Esophagus squamous epithelium (tissue), 5 donors: ENCODE measurements around the gene EMX2. TPM values are rescaled to one million over a fixed set of nuclear protein-coding genes. Genes with fewer than 3 reads are reported as not detected.

Experiments used
- DNase-seq: peaks from one replicate; lab custom pipeline; 2025; lab: John Stamatoyannopoulos, UW
- H3K27ac ChIP-seq, 4 donors: fragments of 200-600 bp; sonication (generic); one replicate each; pipeline ENCODE4 v1.5.1; 2016 to 2019; ENCODE audit warnings: mild to moderate bottlenecking in 1 of 4
- H3K27me3 ChIP-seq, 4 donors: fragments of 200-600 bp; sonication (generic); 1 replicate in 3 of 4; 2 replicates in 1 of 4; pipeline versions ENCODE4 v1.5.1 to v1.6.0; 2017 to 2021; ENCODE audit warnings: antibody characterized with exemption in 1 of 4
- H3K36me3 ChIP-seq, 3 donors: fragments of 200-600 bp; sonication (generic); one replicate each; pipeline ENCODE4 v1.5.1; 2016 to 2019
- H3K4me1 ChIP-seq, 3 donors: fragments of 200-600 bp; sonication (generic); one replicate each; pipeline ENCODE4 v1.5.1; 2017 to 2019
- H3K4me3 ChIP-seq, 4 donors: fragments of 200-600 bp; sonication (generic); 1 replicate in 3 of 4; 2 replicates in 1 of 4; pipeline ENCODE4 v1.5.1; 2016 to 2019; ENCODE audit warnings: mild to moderate bottlenecking in 2 of 4, moderate library complexity in 1 of 4
- H3K9me3 ChIP-seq, 3 donors: fragments of 200-600 bp; sonication (generic); one replicate each; pipeline ENCODE4 v1.5.1; 2016 to 2019
- CTCF ChIP-seq, 6 experiments: fragments of 450-650 bp in 4 of 6; fragments of 200-600 bp in 2 of 6; sonication (generic) in 2 of 6; IDR thresholded peaks; one replicate each; pipeline ENCODE4 v1.5.1; 2016 to 2019; ENCODE audit warnings: antibody characterized with exemption in 6 of 6, mild to moderate bottlenecking in 4 of 6, moderate library complexity in 4 of 6
- POLR2A ChIP-seq, 4 donors: fragments of 450-650 bp; IDR thresholded peaks; one replicate each; pipeline ENCODE4 v1.6.1; 2017; ENCODE audit warnings: antibody characterized with exemption in 4 of 4, mild to moderate bottlenecking in 4 of 4, moderate library complexity in 3 of 4
- WGBS, 2 donors: methylation state at CpG; one replicate each; pipeline ENCODE4 v1.1.5; 2018; 5-methylcytosine and 5-hydroxymethylcytosine counted together
- intact Hi-C: fragments of 100-400 bp; cut with DNase I; formaldehyde crosslinking; loops from one replicate; pipeline ENCODE4 v1.15.0; 2022
- total RNA-seq, 4 donors: library from RNA; depleted of rRNA; stranded (reverse); fragments of >200 nt; gene quantifications; one replicate each; pipeline ENCODE4 v1.1.0, GENCODE V29; 2016
- donor health status: DM: yes; HTN: yes; CAD: no.

Gene EMX2
- total RNA-seq, 4 donors from 2014 or later: 0.19 TPM; not detected in 3

GRCh38 chr10:117530791-117531190 is 11.8 kb upstream of the EMX2 start:
- Histone ChIP-seq H3K9me3 (no peaks in the 10 kb centered on the region), H3K4me1 (peaks cover 0 to 35% (median 13%) of the 10 kb centered on the region in 3 donors), H3K27ac (no peak overlapping the region), H3K36me3 (no peaks in the 10 kb centered on the region), H3K4me3 (no peak overlapping the region), H3K27me3 (peaks cover 23 to 99% (median 38%) of the 10 kb centered on the region in 4 donors)
- no peak for TF ChIP-seq CTCF (IDR thresholded peaks at IDR 0.05)
- no peak for TF ChIP-seq POLR2A (IDR thresholded peaks at IDR 0.05)
- intact Hi-C loops: no loop called here
- 53 to 56% methylated on average over 4 of the region's 4 CpGs for WGBS, 2 donors
- DNase-seq: no peak

- intact Hi-C loops: no loop called here
- 27 to 29% methylated on average over 14 of the region's 14 CpGs for WGBS, 2 donors
- Histone ChIP-seq H3K9me3 (no peaks in the 10 kb centered on the region), H3K36me3 (no peaks in the 10 kb centered on the region), H3K4me3 (no peak overlapping the region), H3K27ac (no peak overlapping the region), H3K27me3 (peaks cover 23 to 100% (median 44%) of the 10 kb centered on the region in 4 donors), H3K4me1 (peaks cover 0 to 41% (median 13%) of the 10 kb centered on the region in 3 donors)
- no peak for DNase-seq
- TF ChIP-seq CTCF (IDR thresholded peaks at IDR 0.05) (no peak), POLR2A (IDR thresholded peaks at IDR 0.05) (no peak)
Measured at GRCh38 chr10:117531371-117532002, 11.1 kb upstream of the EMX2 start.

DNA sequence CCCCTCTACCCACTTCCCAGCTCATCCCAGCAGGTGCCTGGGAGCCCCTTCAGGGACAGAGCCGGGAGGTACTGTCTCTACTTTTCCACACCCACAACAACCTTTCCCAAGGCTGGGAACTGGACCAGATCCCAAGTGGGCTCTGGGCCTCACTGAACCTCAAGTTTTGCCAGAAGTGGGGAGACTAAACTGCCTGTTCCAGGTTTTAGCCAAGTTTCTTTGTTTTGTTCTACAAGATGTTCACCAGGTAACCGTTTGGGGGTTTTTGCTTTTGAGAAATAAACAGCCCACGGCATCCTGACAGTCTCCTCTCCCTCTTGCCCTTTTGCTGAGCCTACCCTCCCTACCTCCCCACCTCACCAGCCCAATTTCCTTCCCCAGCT is 10.6 kb upstream of the EMX2 start:
- Histone ChIP-seq H3K9me3 (no peaks in the 10 kb centered on the region), H3K36me3 (no peaks in the 10 kb centered on the region), H3K27me3 (peaks cover 26 to 100% (median 49%) of the 10 kb centered on the region in 4 donors), H3K4me3 (no peak overlapping the region), H3K27ac (no peak overlapping the region), H3K4me1 (peaks cover 0 to 47% (median 13%) of the 10 kb centered on the region in 3 donors)
- intact Hi-C loops: no loop called here
- WGBS, 2 donors: 17 to 35% methylated on average over 2 of the region's 3 CpGs
- TF ChIP-seq POLR2A (IDR thresholded peaks at IDR 0.05) (no peak), CTCF (IDR thresholded peaks at IDR 0.05) (no peak)
- DNase-seq: no peak

DNA sequence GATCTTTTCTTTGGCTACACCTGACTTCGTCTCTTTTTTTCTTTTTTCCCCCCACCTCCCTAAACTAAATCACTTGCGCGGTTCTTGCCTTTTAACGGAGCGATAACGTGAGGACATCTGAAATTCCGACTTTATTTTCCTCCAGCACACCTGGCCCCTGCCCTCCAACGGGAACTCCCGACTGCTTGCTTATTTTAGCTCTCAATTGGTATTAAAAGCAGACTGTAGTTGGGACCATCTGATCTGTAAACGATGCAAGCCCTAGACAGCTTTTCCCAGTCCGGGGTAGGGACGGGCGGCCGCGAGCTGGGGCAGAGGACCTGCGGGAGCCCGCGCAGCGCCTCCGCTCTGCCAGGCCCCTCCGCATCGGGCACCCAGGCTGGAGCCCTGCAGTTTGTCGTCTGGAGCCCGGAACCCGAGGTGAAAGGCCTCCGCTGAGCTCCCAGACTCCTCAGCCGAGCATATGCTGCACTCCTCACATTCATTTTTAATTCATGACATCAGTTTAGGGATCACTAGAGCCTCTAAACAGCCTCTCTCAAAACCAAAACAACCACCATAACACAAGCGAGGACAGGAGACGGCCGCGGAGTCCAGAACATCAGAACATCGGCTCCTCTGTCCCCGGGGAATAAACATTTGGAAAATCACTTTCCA is 10.0 kb upstream of the EMX2 start:
- TF ChIP-seq CTCF (IDR thresholded peaks at IDR 0.05) (no peak), POLR2A (IDR thresholded peaks at IDR 0.05) (no peak)
- intact Hi-C loops: no loop called here
- no peak for DNase-seq
- Histone ChIP-seq H3K27ac (no peak overlapping the region), H3K4me3 (no peak overlapping the region), H3K36me3 (no peaks in the 10 kb centered on the region), H3K4me1 (peaks cover 0 to 52% (median 15%) of the 10 kb centered on the region in 3 donors), H3K27me3 (peaks cover 32 to 100% (median 53%) of the 10 kb centered on the region in 4 donors), H3K9me3 (no peaks in the 10 kb centered on the region)
- WGBS, 2 donors: 6 to 8% methylated on average over 18 to 24 of the region's 33 CpGs
